HEK293 (cell line): ENCODE measurements around the gene EZH2.

Source experiments
- OVOL3 ChIP-seq: fragments of 450-650 bp; formaldehyde crosslinking; IDR thresholded peaks from 2 replicates; pipeline ENCODE4 v1.5.1; 2016; ENCODE audit warnings: missing biosample characterization, missing genetic modification characterization
- YY1 ChIP-seq: fragments of 450-650 bp; formaldehyde crosslinking; IDR thresholded peaks from 2 replicates; pipeline ENCODE4 v1.5.1; 2018; ENCODE audit warnings: missing biosample characterization, missing genetic modification characterization
- ZNF157 ChIP-seq: fragments of 450-650 bp; formaldehyde crosslinking; IDR thresholded peaks from 2 replicates; pipeline ENCODE4 v1.5.1; 2016; ENCODE audit warnings: missing biosample characterization, missing genetic modification characterization
- ZNF175 ChIP-seq: fragments of 450-650 bp; formaldehyde crosslinking; IDR thresholded peaks from 2 replicates; pipeline ENCODE4 v1.5.1; 2016; ENCODE audit warnings: missing biosample characterization, missing genetic modification characterization
- ZNF274 ChIP-seq, 2 experiments: fragments of 200-500 bp in 1 of 2; fragments of 450-650 bp in 1 of 2; sonication (Bioruptor generic) in 1 of 2; formaldehyde crosslinking in 1 of 2; IDR thresholded peaks; 2 replicates each; pipeline versions ENCODE4 v1.5.1 to v1.6.1; 2014 to 2016; ENCODE audit warnings: borderline replicate concordance in 1 of 2, inconsistent platforms in 1 of 2, low read length in 1 of 2, missing biosample characterization in 1 of 2, missing genetic modification characterization in 1 of 2
- ZNF473 ChIP-seq: fragments of 450-650 bp; formaldehyde crosslinking; IDR thresholded peaks from 2 replicates; pipeline ENCODE4 v1.5.1; 2017; ENCODE audit warnings: missing biosample characterization, missing genetic modification characterization
- TF ChIP-seq, protein P1 (sequence below): fragments of 450-650 bp; formaldehyde crosslinking; IDR thresholded peaks from 2 replicates; pipeline ENCODE4 v1.5.1; 2016; ENCODE audit warnings: missing biosample characterization, missing genetic modification characterization
- TF ChIP-seq, protein P2 (sequence below): fragments of 450-650 bp; formaldehyde crosslinking; IDR thresholded peaks from 2 replicates; pipeline ENCODE4 v1.5.1; 2017; ENCODE audit warnings: missing biosample characterization, missing genetic modification characterization

DNA sequence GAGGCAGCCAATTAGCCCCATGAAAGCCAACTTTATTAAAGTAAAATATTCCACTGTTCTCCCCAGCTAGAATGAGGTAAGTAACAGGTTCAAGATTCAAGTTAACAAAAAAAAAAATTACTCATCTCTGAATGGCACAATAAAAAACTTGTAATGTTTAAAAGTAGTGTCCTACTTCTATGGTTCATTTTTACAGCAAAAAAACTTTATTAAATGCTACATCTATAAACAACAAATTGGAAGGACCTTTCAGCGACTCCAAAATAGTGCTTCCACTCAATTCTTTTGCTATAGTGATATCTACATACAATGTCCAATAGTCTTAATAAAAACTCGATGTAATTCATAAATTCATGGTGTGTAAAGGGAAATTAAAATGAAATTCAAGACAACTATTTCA, 59.2 kb downstream of the EZH2 start:
- TF ChIP-seq ZNF175 (tag by site-specific recombination) (no peak), ZNF274 (IDR thresholded peaks at IDR 0.05; ENCODE audit: low read length) (no peak), ZNF274 (tag by site-specific recombination; IDR thresholded peaks at IDR 0.05; ENCODE audit: borderline replicate concordance) (no peak), OVOL3 (tag by site-specific recombination) (no peak), YY1 (tag by site-specific recombination) (no peak), ZNF473 (no peak), ZNF157 (tag by site-specific recombination) (no peak)
- TF ChIP-seq, protein P1, sequence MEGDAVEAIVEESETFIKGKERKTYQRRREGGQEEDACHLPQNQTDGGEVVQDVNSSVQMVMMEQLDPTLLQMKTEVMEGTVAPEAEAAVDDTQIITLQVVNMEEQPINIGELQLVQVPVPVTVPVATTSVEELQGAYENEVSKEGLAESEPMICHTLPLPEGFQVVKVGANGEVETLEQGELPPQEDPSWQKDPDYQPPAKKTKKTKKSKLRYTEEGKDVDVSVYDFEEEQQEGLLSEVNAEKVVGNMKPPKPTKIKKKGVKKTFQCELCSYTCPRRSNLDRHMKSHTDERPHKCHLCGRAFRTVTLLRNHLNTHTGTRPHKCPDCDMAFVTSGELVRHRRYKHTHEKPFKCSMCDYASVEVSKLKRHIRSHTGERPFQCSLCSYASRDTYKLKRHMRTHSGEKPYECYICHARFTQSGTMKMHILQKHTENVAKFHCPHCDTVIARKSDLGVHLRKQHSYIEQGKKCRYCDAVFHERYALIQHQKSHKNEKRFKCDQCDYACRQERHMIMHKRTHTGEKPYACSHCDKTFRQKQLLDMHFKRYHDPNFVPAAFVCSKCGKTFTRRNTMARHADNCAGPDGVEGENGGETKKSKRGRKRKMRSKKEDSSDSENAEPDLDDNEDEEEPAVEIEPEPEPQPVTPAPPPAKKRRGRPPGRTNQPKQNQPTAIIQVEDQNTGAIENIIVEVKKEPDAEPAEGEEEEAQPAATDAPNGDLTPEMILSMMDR (tag by site-specific recombination), result no peak
- TF ChIP-seq, protein P2, sequence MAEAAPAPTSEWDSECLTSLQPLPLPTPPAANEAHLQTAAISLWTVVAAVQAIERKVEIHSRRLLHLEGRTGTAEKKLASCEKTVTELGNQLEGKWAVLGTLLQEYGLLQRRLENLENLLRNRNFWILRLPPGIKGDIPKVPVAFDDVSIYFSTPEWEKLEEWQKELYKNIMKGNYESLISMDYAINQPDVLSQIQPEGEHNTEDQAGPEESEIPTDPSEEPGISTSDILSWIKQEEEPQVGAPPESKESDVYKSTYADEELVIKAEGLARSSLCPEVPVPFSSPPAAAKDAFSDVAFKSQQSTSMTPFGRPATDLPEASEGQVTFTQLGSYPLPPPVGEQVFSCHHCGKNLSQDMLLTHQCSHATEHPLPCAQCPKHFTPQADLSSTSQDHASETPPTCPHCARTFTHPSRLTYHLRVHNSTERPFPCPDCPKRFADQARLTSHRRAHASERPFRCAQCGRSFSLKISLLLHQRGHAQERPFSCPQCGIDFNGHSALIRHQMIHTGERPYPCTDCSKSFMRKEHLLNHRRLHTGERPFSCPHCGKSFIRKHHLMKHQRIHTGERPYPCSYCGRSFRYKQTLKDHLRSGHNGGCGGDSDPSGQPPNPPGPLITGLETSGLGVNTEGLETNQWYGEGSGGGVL, result no peak
